Spleen (tissue), 11 donors: ENCODE results near the gene MOGAT1. TPM values are rescaled to one million over a fixed set of nuclear protein-coding genes. Genes with fewer than 3 reads are reported as not detected.

Experiments
- DNase-seq: peaks from one replicate; pipeline ENCODE4 v3.0.0-alpha.2; 2020
- H3K27ac ChIP-seq, 8 donors: fragments of 200-600 bp; sonication (generic) in 7 of 8; 1 replicate in 4 of 8; 2 replicates in 4 of 8; pipeline versions ENCODE4 v1.5.0 to v1.8.0; 2016 to 2021; ENCODE audit warnings: inconsistent platforms in 4 of 8, mild to moderate bottlenecking in 4 of 8, moderate library complexity in 1 of 8
- H3K27me3 ChIP-seq, 7 donors: fragments of 200-600 bp; sonication (generic) in 6 of 7; replicated peaks in 1 of 7; 1 replicate in 4 of 7; 2 replicates in 3 of 7; pipeline versions ENCODE4 v1.5.0 to v1.8.0; 2016 to 2021; ENCODE audit warnings: inconsistent platforms in 3 of 7, mild to moderate bottlenecking in 1 of 7
- H3K36me3 ChIP-seq, 6 donors: fragments of 200-600 bp; sonication (generic) in 5 of 6; 1 replicate in 4 of 6; 2 replicates in 2 of 6; pipeline versions ENCODE4 v1.5.0 to v1.8.0; 2016 to 2021; ENCODE audit warnings: inconsistent platforms in 2 of 6
- H3K4me1 ChIP-seq, 6 donors: fragments of 200-600 bp; sonication (generic) in 5 of 6; 1 replicate in 3 of 6; 2 replicates in 3 of 6; pipeline versions ENCODE4 v1.5.0 to v1.8.0; 2016 to 2021; ENCODE audit warnings: inconsistent platforms in 3 of 6
- H3K4me3 ChIP-seq, 8 donors: fragments of 200-600 bp; sonication (generic) in 7 of 8; 1 replicate in 4 of 8; 2 replicates in 4 of 8; pipeline versions ENCODE4 v1.5.0 to v1.8.0; 2016 to 2021; ENCODE audit warnings: inconsistent platforms in 4 of 8, mild to moderate bottlenecking in 4 of 8, moderate library complexity in 2 of 8
- H3K9me3 ChIP-seq, 8 donors: fragments of 200-600 bp; sonication (generic) in 7 of 8; 1 replicate in 4 of 8; 2 replicates in 4 of 8; pipeline versions ENCODE4 v1.5.0 to v1.8.0; 2016 to 2021; ENCODE audit warnings: inconsistent platforms in 4 of 8
- POLR2A ChIP-seq, 3 donors: fragments of 450-650 bp; IDR thresholded peaks; one replicate each; pipeline ENCODE4 v1.5.1; 2017; ENCODE audit warnings: antibody characterized with exemption in 3 of 3, mild to moderate bottlenecking in 1 of 3
- POLR2AphosphoS5 ChIP-seq, 3 donors: sonication (generic); formaldehyde crosslinking; IDR thresholded peaks; one replicate each; pipeline ENCODE4 v1.5.1; 2017; ENCODE audit warnings: antibody characterized with exemption in 3 of 3
- WGBS, 5 donors: extraction: QIAGEN DNeasy Blood & Tissue Kit in 3 of 5; methylation state at CpG; one replicate each; pipeline versions ENCODE4 v1.1.5 to v1.1.7; 2013 to 2018; 5-methylcytosine and 5-hydroxymethylcytosine counted together
- intact Hi-C: fragments of 100-400 bp; cut with DNase I; formaldehyde crosslinking; loops from one replicate; pipeline ENCODE4 v1.15.0; 2023; ENCODE audit warnings: low total_unique reads
- polyA plus RNA-seq, 3 donors: library from polyadenylated mRNA; stranded (reverse); fragments of 200-250 nt; gene quantifications; one replicate each; pipeline ENCODE4 v1.2.1, GENCODE V29; 2013
- total RNA-seq, 7 donors: library from RNA; depleted of rRNA in 3 of 7; stranded (reverse); fragments of >200 nt in 3 of 7; fragmentation: NEBNext Ultra II Directional in 4 of 7; extraction: Animal tissue kit (Norgen Biotek cat#: 25700) in 4 of 7; gene quantifications; one replicate each; pipeline versions ENCODE4 v1.1.0 to v1.2.1, GENCODE V29; 2016 to 2021
- TF ChIP-seq, protein P1 (sequence below), 11 experiments: fragments of 200-600 bp in 7 of 11; fragments of 450-650 bp in 4 of 11; sonication (generic) in 4 of 11; IDR thresholded peaks in 8 of 11; conservative IDR thresholded peaks in 3 of 11; 1 replicate in 7 of 11; 2 replicates in 4 of 11; pipeline versions ENCODE4 v1.4.0 to v1.8.0; 2016 to 2021; ENCODE audit warnings: antibody characterized with exemption in 11 of 11, inconsistent platforms in 4 of 11, mild to moderate bottlenecking in 1 of 11
- donor health status: healthy with polysubstance abuse.
- donor health status: DM: no; HTN: no; CAD: no; lungs with moderate emphysema.
- donor health status: DM: no; HTN: no; CAD: no.
- donor health status: Bipolar disorder and iron deficiency.
- donor health status: healthy.
- donor health status: DM: no; HTN: no; CAD: no.
- donor health status: DM: yes; HTN: yes; CAD: no.

Gene MOGAT1
- total and polyA plus RNA-seq, 10 donors = 0.06 TPM; not detected in 9

DNA sequence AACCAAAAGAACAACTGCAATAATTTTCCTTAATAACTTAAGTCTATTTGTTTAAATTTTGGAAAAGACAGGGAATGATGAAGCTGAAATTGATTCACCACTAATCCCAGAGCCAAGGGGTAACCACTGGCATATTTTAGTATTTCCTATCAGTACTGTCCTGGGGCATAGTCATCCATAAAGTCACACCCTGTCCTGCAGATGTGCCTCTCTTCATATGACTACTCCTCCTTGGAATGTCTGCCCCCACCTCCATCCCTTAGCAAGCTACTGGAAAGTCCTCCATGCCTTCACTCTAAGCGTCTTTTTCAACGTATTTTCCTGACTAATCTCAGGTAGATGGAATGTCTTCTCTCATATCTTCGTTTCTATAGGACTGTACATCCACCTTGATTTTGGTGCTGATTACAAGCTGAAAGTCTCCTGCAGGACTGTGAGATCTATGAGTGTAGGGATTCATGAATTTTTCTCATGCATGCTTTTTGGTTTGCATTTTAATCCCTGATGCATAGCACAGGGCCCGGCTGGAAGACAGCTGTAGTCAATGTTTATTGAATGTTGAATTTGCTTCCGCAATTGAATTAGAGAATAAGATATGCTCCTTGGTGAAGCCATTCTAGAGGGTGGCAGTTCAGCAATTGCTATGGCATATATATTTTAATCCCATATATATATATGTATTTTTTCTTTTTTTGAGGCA is 85.6 kb downstream of the MOGAT1 start:
- no peak for DNase-seq
- Histone ChIP-seq H3K27ac (no peak overlapping the region), H3K36me3 (no peaks in the 10 kb centered on the region), H3K9me3 (no peaks in the 10 kb centered on the region), H3K27me3 (no peaks in the 10 kb centered on the region), H3K4me3 (no peak overlapping the region), H3K4me1 (no peaks in the 10 kb centered on the region)
- 66 to 85% (median 72%) methylated on average over 5 of the region's 5 CpGs for WGBS, 5 donors
- intact Hi-C loops = no loop called here
- TF ChIP-seq POLR2A (IDR thresholded peaks at IDR 0.05) = no peak
- no peak for TF ChIP-seq POLR2AphosphoS5 (IDR thresholded peaks at IDR 0.05)
- TF ChIP-seq, protein P1, sequence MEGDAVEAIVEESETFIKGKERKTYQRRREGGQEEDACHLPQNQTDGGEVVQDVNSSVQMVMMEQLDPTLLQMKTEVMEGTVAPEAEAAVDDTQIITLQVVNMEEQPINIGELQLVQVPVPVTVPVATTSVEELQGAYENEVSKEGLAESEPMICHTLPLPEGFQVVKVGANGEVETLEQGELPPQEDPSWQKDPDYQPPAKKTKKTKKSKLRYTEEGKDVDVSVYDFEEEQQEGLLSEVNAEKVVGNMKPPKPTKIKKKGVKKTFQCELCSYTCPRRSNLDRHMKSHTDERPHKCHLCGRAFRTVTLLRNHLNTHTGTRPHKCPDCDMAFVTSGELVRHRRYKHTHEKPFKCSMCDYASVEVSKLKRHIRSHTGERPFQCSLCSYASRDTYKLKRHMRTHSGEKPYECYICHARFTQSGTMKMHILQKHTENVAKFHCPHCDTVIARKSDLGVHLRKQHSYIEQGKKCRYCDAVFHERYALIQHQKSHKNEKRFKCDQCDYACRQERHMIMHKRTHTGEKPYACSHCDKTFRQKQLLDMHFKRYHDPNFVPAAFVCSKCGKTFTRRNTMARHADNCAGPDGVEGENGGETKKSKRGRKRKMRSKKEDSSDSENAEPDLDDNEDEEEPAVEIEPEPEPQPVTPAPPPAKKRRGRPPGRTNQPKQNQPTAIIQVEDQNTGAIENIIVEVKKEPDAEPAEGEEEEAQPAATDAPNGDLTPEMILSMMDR (IDR thresholded peaks at IDR 0.05 in 8 of 11, conservative IDR thresholded peaks at IDR 0.05 in 3 of 11) = no peak

Other genes starting within 250 kb of the MOGAT1 start
- 1 to 10 TPM; 1.6 to 3.1 (median 2.0) TPM for gene SGPP2, start 247.1 kb upstream of the MOGAT1 start, total RNA-seq
- under 1 TPM; 0.13 to 0.67 (median 0.27) TPM for gene SGPP2, start 247.1 kb upstream of the MOGAT1 start, polyA plus RNA-seq
- gene FARSB, start 15.6 kb upstream of the MOGAT1 start, total RNA-seq = 10 to 100 TPM in 5 of 7 donors, 1 to 10 TPM in 2; 7.8 to 17.4 (median 12.6) TPM
- gene FARSB, start 15.6 kb upstream of the MOGAT1 start, polyA plus RNA-seq = 10 to 100 TPM; 12.0 to 14.1 (median 13.5) TPM
- gene ACSL3, start 189.4 kb downstream of the MOGAT1 start, total RNA-seq = 10 to 100 TPM; 34.5 to 50.2 (median 45.3) TPM
- gene ACSL3, start 189.4 kb downstream of the MOGAT1 start, polyA plus RNA-seq = 1 to 10 TPM; 7.5 to 9.8 (median 9.7) TPM